GM21717 (cell line): ENCODE measurements around the gene MAEA.

Source experiments
- ATAC-seq: cut with Tn5 transposase; IDR thresholded peaks from one replicate; pipeline ENCODE4 v1.9.1; 2021; ENCODE audit warnings: mild to moderate bottlenecking, moderate library complexity; ENCODE audit not compliant: unreplicated experiment

The MAEA gene

DNA sequence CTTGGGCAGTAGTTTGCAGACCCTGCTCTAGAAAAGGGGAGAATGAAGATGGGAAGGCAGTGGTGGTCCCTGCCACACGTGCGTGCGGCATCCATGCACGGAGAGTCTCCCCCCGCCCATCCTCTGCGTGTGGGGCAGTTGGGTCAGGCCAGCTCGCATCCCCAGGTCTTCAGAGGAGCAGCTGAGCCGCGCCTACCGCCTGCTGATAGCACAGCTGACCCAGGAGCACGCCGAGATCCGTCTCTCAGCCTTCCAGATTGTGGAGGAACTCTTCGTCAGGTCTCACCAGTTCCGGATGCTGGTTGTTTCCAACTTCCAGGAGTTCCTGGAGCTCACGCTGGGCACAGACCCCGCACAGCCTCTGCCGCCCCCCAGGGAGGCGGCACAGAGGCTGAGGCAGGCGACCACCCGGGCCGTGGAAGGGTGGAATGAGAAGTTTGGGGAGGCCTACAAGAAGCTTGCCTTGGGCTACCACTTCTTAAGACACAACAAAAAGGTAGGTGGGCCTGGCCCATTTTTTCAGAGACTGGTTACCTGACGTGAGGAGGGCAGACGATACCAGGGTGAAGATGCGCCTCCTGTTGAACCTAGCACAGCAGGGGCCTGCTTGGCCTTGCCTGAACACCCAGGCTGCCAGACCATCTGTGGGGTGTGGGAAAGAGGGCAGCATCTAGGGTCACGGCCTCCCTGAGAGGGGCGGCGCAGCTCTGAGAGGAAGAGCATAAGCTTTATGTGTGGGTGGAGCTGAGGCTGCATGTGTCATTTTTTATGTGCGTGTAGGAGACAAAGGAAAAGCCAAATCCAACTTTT is 59.9 kb downstream of the MAEA start:
- no peak for ATAC-seq

DNA sequence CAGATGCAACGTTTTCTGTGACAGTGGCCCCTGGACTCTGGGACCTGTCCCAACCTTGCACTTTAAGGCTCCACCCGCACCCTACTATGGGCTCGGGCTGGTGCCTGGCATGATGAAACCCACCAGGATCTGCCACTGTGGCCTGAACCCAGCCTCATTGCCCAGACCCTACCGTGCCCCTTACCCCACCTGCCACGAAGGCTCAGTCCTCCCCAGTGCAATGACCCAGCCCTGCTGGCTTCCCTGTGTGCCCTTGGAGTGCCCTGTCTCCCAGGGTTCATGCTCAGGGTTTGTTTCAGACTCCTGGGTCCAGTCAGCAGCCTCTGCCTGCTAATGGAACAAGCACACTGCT is 60.5 kb downstream of the MAEA start:
- no peak for ATAC-seq

DNA sequence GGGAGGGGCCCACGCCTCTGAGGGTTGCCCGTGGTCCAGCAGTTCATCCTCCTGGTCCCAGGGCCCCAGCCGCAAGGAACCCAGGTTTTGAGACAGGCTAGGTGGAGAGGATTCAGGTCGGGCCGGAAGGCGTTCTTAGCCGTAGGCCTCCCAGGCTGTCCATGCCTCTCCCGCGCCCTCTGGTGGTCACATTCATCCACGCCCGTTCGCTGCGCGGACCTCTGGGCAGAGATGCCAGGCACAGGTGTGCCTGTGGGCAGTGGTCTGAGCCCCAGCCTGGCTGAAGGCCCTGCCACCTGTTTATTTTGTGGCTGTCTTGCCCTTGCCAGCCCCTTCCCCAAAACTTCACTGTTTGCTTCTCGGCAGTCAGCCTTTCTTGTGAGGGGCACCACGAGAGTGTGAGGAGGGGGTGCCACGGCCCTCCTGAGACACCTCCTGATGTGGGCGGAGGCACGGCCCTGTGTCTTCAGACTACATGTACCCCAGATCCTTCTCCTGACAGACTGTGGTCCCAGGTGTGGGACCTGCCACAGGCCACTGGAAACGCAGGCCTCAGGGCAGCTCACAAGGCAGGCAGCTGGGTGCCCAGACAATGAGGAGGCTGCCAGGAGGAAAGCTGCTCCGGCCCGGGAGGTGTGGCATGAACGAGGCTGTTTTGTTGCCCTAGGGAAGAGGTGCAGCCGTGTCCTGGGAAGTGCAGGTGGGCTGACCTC is 62.3 kb downstream of the MAEA start:
- no peak for ATAC-seq

DNA sequence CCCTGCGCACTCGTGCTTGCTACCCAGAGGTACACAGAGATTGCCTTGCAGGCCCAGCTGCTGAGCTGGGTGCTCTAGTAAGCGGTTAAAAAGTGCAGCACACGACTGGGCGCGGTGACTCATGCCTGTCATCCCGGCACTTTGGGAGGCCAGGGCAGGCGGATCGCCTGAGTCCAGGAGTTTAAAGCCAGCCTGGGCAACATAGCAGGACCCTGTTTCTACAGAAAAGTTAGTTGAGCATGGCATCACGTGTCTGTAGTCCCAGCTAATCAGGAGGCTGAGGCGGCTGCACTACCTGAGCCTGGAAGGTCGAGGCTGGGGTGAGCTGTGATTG is 62.8 kb downstream of the MAEA start:
- no peak for ATAC-seq

DNA sequence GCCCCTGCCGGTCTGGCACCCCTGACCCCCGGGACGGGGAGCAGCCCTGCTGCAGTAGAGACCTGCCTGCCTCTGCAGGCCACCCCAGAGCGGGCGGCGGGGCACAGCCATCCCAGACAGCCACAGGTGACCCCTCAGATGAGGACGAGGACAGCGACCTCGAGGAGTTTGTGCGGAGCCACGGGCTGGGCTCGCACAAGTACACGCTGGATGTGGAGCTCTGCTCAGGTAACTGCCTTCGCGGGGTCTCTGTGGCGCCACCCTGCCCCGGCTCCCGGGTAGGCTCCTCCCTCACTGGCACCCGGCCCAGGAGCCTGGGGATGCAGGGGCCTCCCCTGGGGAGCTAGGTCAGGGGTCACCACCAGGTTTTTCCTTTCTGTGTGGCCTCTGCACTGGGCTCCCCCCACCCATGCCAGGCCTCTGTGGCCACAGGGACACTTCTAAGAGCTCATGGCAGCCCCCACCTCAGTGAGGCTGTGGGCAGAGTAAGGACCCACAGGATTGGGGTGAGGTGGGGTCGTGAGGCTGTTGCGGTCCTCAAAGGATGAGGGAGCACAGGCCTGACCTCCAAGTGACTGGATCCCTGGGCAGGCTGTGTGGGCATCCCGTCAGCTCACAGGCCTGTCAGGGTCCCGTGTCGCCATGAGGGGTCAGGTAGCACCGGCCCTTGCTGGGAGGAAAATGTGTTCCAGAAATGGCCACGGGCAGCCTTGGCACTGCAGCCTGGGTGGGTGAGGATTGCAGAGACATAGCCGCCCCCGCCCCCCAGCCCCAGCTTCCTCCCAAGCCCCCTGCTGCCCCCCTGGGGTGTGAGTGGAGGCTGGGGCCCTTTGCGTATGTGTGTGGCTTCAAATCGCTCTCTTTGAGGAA is 63.7 kb downstream of the MAEA start:
- no peak for ATAC-seq

DNA sequence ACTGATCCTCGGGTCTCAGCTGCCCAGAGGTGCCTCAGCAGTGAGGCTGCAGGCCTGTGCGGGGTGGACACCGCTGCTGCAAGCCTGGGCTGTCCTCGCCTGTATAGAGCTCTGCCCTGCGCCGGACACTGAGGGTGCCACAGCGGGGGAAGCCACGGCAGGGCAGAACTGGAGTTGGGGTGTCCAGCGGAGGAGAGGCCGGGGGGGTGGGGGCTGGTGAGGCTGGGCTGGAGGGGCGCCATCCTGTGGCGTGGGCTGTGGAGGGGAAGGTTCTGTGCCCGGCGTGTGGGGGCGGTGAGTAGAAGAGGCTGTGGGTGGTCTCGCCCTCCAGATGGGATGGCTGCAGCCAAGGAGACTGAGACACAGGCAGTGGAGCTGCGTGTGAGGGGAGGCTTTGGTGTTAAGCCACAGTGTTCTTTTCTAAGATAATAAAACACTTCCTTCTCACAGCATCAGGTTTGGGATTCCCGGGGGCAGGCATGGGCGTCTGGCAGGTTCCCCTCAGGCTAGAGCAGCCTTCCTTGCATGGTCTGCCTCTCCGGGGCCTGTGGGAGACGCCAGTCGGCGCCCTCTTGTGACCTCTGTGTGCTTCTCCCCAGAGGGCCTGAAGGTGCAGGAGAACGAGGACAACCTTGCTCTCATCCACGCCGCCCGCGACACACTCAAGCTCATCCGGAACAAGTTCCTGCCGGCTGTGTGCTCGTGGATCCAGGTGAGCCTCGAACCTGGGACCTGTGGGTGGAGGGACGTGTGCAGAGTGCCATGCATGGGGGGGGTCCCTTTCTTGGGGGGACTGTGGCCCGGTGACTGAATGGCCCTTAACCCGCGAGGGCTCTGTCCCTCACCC is 64.7 kb downstream of the MAEA start:
- ATAC-seq = no peak

DNA sequence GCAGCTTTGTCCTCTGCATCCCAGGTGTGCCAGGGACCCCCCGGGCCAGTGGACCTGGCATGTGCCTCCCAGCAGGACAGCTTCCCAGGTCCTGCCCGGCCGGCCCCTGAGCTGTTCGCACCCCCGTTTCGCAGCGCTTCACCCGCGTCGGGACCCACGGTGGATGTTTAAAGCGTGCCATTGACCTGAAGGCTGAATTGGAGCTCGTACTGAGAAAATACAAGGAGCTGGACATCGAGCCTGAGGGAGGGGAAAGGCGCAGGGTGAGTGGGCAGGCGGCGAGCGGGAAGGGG is 65.2 kb downstream of the MAEA start:
- no peak for ATAC-seq

DNA sequence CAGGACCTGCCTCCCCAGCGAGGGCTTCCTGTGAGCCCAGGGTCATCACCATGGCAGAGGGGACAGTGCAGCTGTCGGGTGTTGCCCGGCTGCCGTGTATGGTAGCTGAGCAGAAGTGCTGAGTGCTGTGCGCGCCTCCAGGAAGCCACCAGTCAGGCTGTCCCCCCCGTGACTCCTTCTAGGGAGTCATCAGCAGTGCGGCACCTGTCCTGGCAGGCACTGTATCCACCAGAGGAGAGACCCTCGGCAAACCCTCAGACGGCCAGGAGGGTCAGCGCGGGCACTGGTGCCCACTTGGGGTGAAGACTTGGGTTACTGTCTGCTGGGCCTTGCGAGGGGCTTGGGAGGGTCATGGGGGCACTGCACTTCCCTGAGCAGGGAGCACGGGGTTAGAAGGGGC is 65.7 kb downstream of the MAEA start:
- no peak for ATAC-seq

DNA sequence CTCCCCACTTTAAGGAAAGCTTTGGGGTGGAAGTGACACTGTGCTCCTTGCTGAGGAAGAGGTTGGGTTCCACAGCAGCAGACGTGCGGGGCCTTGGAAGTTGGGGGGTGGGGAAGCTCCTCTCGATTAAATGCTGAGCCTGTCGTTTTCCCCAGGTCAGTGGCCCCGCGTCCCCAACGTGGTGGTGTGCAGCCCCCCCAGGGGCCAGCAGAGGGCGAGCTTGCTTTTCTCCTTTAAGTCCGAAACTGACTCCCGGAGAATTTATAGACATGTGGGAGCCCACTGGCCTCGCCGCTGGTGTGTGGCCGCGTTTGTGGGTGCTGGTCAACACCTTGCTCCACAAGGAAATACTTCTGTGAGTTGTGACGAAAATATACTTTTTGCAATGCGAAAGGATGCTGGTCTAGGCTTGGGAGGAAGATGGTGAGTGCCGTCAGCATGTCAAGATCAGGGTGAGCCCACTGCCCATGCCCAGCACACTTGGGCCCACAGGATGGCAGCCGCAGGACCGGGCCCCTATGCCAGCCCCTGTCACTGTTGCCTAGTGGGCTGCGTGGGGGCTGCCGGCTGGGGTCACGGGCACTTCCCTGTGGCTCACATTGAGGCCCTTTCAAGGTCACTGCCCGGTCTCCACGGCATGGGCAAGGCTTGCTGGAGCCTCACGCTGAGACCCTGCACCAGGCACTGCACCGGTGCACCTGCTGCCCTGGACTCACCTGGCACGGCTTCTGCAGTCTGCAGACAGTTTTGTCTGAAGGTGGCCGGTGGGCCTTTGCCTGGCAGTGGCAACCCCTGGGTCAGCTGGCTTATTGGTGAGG is 66.7 kb downstream of the MAEA start:
- no peak for ATAC-seq

DNA sequence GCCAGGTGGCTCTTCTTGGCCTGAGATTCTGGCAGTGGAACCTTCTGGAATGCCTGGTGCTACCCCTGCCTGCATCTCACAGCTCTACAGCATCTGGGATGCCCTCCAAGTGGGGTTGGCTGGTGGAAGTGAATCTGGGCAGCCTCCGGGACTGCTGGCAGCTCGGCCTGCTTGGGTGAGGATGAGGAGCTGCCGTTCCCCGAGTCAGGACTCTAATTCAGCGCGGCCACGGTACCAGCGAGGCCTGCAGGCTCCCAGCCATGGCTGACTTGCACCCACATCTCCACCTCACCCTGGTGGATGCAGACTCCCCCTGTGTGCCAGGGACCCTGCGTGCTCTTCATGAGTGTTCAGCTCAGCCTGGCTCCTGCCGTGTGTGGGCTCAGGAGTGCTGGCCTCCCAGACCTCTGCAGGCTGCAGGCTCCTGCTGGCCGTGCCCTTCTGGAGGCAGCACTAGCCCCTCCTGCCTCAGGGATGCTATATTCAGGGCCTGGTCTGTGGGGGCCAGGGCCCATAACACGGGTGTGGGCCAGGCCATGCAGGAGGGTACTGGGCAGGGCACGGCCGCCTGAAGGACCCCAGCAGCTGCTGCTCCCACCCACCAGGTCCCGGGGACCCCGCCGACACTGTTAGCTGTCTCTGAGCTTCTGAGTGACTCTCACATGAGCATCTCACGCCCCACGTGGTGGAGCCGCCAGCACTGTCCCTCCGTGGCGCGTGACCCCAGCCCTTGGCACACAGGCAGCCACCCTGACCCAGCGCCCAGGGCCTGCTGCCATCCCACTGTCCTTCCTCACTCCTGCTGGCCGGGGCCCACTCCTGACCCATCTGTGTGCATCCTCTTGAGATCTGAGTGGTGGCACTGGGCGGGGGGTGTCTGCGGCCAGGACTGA is 67.9 kb downstream of the MAEA start:
- ATAC-seq = no peak

DNA sequence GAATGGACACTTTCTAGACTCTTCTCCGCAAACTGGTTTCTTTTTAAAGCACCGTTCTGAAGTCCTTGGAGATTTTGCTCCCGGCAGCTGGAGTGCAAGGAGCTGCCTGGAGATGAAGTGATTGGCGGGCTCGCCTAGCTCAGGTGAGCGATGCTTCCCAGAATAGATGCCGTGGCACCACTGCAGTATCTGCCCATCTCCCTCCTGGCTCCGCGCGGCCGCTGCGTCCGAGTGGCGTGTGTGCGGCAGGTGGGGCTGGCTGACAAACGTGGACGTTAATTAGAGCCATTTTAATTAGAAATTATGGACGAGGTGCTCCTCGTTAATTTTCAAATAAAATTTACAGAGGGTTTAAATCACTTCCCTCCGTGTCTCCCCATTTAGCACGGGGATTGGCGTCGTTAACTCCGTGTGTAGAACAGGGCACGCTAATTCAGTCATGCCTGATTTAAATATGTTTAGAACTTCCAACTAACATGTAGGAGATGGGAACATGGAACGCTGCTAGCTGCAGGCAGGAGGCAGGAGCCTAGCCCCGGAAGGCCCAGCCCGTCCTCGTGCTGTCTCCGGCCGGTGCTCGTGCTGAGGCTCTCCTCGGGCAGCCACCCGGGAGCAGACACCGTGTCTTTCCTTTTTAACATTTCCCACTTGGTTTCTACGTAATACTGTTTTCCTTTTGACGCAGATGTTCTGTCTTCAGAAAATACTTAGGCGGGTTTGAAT is 68.9 kb downstream of the MAEA start:
- ATAC-seq = no peak

DNA sequence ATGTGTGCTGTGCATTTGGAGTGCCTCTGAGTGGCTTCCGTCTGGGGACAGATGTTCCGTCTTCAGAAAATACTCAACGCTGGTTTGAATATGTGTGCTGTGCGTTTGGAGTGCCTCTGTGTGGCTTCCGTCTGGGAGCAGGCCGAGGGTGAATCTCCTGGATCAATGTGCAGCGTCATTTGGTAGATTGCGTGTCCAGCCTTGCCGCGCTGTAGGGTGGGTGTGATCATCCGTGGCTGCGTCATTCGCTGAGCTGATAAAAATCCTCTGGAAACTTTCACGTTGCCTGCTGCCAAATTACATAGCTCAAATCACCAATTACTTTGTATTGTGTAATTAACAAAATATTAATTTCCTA is 69.4 kb downstream of the MAEA start:
- no peak for ATAC-seq

DNA sequence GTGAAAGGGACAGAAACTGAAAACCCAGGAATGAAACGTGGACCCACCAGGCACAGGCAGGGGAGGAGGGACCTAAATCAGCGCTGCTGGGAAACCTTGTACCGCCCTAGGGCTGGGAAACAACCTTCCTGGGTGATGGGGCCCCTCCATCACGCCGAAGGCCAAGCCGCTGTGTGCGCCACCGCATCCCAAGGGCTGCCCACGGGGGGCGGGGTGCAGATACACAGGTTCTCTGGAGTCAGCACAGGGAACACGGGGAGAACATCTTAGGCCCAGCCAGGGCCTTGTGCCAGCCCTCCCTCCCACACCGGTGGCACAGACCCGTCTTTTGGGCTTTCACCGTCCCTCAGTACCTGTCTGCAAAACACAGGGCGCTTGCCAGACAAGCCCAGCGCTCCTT is 70.3 kb downstream of the MAEA start:
- no peak for ATAC-seq

DNA sequence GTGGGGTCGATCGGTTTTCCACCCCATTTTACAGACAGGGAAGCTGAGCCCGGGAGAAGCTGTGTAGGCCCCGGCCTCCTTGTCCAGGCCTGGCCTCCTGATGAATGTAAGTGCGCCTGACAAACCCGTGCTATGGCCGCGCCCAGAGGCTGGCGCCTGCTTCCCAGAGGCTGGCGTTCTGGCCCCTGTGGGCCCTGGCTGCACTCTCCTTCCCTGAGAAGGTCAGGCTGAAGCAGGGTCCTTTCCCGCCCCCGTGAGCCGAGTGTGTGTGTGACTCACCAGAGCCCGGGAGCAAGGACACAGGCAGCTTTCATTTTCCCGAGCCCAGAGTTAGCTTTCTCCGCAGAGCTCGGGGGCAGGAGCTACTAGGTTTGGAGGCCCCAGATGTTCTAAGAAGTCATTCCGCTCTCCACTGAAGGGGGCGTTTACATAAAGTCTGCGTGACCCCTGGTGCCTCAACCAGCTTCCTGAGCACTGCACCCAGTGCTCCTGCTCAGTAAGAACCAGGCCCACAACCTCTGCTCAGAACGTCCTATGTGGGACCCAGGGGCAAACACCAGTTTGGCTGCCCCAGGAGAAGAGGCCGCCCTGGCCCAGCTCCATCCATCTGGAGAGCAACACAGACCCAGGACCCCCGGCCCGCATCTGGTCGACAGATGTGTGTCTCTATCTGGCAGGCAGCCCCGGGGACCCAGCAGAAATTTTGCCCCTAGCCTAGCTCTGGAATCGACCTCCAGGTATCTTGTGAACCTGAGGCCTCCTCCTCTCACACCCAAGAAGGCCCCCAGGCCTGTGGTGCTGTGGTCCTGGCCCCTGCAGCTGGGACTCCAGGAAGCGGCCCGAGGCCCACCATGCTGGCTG is 71.0 kb downstream of the MAEA start:
- ATAC-seq = no peak

DNA sequence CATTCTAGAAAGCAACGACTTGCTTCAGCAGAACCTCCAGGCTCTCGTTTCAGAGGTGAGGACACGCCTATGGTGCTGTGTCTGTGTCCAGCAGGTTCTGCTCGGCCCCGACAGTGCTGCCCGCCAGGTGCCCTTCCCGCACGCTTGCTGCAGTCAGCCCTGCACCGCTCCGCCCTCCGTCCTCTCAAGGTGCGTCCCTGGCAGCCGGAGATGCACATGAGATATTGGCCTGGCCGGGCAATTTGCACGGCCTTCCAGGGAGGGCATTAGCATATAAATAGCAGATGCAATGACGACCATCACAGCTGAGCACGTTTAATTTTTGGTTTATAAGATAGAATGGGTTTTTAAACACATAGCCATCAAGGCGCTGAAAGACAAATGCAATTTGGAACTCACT is 71.7 kb downstream of the MAEA start:
- ATAC-seq = no peak

DNA sequence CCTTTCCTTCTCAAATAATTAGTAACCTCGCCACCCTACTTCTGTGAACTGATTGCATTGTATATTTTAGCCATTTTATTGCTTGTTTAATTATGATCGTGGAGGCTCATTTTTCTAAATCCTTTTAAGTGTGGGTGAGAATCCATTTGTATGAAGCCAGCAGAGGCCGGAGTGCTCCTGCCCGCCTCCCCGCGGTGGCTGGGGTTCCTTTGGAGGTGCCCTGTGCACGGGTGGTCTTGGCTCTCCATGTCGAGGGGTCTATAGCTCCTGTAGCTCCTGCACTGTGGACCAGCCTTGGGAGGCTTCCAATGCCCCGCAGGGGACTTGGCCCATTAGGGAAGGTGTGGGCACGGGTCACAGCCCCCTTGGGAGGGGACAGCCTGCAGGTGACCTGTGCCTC is 72.4 kb downstream of the MAEA start:
- ATAC-seq = no peak

DNA sequence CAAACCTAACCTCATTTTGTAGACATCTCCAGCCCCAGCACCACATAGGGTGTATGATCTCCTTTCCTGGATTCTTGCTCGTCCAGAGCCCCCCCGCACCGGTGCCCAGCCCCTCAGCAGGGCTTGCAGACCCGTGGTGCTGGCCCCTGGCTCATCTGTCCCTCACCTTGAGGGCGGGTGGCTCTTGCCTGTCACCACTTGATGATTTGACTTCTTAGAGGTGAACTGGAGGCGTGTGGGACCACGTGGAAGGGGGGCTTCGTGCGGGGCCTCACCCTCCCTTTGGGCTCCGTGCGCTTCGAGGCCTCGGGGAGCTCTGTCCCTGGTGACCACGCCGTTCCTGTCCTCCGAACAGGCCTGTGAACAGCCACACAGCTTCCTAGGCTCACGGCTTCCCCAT is 72.8 kb downstream of the MAEA start:
- no peak for ATAC-seq

DNA sequence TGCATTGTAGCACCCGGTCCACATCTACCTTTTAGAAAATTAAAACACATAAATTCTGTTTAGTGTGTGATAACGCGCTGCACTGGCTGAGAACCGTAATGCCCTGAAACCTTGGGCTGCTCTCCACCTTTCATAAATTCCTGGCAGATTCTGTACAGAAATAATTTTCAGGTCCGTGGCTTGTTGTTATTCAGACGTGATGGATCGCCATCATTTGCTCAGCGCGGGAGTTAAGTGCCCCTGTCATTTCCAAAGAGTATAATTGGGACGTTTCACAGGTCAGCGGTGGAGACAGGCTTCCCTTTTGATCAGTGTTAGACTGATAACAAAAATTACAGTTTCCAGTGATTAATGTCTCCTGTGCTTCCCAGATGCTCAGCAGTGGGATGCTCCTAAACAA is 73.8 kb downstream of the MAEA start:
- no peak for ATAC-seq
